HFFc6 (cell line): ENCODE results near the gene ADAMTSL2. TPM values are rescaled to one million over a fixed set of nuclear protein-coding genes. Genes with fewer than 3 reads are reported as not detected.

Experiments used
- DNase-seq: peaks from one replicate; pipeline ENCODE4 v3.0.0-alpha.2; 2018
- H3K27ac Mint-ChIP-seq: 2 replicates; pipeline ENCODE4 v1.8.0; 2020; ENCODE audit warnings: mild to moderate bottlenecking, mixed read lengths
- H3K27me3 Mint-ChIP-seq: 2 replicates; pipeline ENCODE4 v1.8.0; 2021; ENCODE audit warnings: mild to moderate bottlenecking, moderate library complexity, mixed read lengths; ENCODE audit not compliant: insufficient read depth
- H3K36me3 Mint-ChIP-seq: 2 replicates; pipeline ENCODE4 v1.8.0; 2021; ENCODE audit warnings: low read depth, mixed read lengths
- H3K4me1 Mint-ChIP-seq: 2 replicates; pipeline ENCODE4 v1.8.0; 2020; ENCODE audit warnings: low read depth, mixed read lengths
- H3K4me3 Mint-ChIP-seq: 2 replicates; pipeline ENCODE4 v1.8.0; 2020; ENCODE audit warnings: mild to moderate bottlenecking, moderate library complexity, mixed read lengths
- H3K9me3 Mint-ChIP-seq: 2 replicates; pipeline ENCODE4 v1.8.0; 2020; ENCODE audit warnings: mild to moderate bottlenecking, mixed read lengths
- total RNA-seq, 6 experiments: library from RNA; stranded (reverse); fragmentation: NEBNext Ultra II Directional; extraction: Animal tissue kit (Norgen Biotek cat#: 25700); gene quantifications; 2 replicates in 1 of 6; 3 replicates in 5 of 6; pipeline ENCODE4 v1.2.3, GENCODE V29; 2021
- TF ChIP-seq, protein P1 (sequence below): fragments of 200-600 bp; sonication (generic); IDR thresholded peaks from 2 replicates; pipeline ENCODE4 v1.5.0; 2021; ENCODE audit warnings: antibody characterized with exemption, mild to moderate bottlenecking

The ADAMTSL2 gene
- total RNA-seq, 6 experiments from 2014 or later: 0.05 to 0.07 (median 0.06) TPM; not detected in 3

DNA sequence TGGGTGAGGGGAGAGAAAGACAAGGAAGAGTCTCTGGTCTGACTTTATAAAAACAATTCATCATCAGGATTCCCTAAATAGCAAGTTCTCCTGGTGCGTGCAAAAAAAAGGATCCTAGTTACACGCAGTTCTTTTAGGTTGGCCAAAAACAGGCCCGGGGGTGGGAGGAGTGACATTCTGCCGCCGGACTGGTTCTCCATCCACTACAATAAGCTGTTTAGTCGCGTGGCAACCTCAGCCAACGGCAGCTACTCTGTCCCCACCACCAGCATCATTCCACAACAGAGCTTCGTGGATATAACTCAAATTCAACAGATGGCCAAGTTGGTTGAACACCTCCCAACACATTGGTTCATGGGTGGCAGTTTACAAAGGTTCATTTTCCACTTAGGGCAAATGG lies 77.5 kb downstream of the ADAMTSL2 start:
- H3K27me3 Mint-ChIP-seq: peaks cover 78% of the 10 kb centered on the region
- H3K27ac Mint-ChIP-seq: no peak overlapping the region
- TF ChIP-seq, protein P1, sequence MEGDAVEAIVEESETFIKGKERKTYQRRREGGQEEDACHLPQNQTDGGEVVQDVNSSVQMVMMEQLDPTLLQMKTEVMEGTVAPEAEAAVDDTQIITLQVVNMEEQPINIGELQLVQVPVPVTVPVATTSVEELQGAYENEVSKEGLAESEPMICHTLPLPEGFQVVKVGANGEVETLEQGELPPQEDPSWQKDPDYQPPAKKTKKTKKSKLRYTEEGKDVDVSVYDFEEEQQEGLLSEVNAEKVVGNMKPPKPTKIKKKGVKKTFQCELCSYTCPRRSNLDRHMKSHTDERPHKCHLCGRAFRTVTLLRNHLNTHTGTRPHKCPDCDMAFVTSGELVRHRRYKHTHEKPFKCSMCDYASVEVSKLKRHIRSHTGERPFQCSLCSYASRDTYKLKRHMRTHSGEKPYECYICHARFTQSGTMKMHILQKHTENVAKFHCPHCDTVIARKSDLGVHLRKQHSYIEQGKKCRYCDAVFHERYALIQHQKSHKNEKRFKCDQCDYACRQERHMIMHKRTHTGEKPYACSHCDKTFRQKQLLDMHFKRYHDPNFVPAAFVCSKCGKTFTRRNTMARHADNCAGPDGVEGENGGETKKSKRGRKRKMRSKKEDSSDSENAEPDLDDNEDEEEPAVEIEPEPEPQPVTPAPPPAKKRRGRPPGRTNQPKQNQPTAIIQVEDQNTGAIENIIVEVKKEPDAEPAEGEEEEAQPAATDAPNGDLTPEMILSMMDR: no peak
- H3K36me3 Mint-ChIP-seq: no peaks in the 10 kb centered on the region
- no peak for DNase-seq
- no peaks in the 10 kb centered on the region for H3K4me1 Mint-ChIP-seq
- H3K4me3 Mint-ChIP-seq: no peak overlapping the region
- H3K9me3 Mint-ChIP-seq: no peaks in the 10 kb centered on the region

GRCh38 chr9:133612816-133613215 lies 78.3 kb downstream of the ADAMTSL2 start:
- Mint-ChIP-seq H3K27me3 (peaks cover 70% of the 10 kb centered on the region), H3K36me3 (no peaks in the 10 kb centered on the region)
- TF ChIP-seq, protein P1: no peak

GRCh38 chr9:133613432-133613831 lies 78.9 kb downstream of the ADAMTSL2 start:
- Mint-ChIP-seq H3K4me3 (no peak overlapping the region), H3K4me1 (no peaks in the 10 kb centered on the region), H3K27me3 (peaks cover 68% of the 10 kb centered on the region), H3K36me3 (no peaks in the 10 kb centered on the region), H3K9me3 (no peaks in the 10 kb centered on the region), H3K27ac (no peak overlapping the region)
- DNase-seq: no peak
- TF ChIP-seq, protein P1: no peak

More at GRCh38 chr9:133612816-133613215, 78.3 kb downstream of the ADAMTSL2 start:
- no peak overlapping the region for H3K27ac Mint-ChIP-seq
- DNase-seq: no peak
- H3K4me3 Mint-ChIP-seq: no peak overlapping the region
- no peaks in the 10 kb centered on the region for H3K4me1 Mint-ChIP-seq
- H3K9me3 Mint-ChIP-seq: no peaks in the 10 kb centered on the region

DNA sequence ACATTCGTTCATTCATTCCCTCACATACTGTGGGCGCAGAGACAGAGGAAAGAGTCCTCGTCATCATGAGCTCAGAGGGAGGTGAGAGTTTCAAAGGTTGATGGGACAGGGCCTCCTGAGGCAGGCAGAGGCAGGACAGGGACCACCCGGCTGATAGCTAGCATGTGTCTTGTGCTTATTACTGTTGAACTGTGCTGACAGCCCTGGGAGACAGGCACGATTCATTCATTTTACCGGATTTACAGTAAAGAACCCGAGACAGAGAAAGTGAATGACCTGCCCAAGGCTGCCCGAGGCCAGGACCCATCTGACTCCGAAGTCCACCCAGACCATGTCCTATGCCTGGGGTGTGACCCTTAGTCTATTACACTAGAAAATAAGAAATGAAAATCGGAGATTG lies 79.6 kb downstream of the ADAMTSL2 start:
- Mint-ChIP-seq H3K4me1 (no peaks in the 10 kb centered on the region), H3K9me3 (no peaks in the 10 kb centered on the region), H3K27me3 (peaks cover 72% of the 10 kb centered on the region), H3K4me3 (no peak overlapping the region), H3K27ac (no peak overlapping the region), H3K36me3 (no peaks in the 10 kb centered on the region)
- no peak for DNase-seq
- TF ChIP-seq, protein P1: no peak

DNA sequence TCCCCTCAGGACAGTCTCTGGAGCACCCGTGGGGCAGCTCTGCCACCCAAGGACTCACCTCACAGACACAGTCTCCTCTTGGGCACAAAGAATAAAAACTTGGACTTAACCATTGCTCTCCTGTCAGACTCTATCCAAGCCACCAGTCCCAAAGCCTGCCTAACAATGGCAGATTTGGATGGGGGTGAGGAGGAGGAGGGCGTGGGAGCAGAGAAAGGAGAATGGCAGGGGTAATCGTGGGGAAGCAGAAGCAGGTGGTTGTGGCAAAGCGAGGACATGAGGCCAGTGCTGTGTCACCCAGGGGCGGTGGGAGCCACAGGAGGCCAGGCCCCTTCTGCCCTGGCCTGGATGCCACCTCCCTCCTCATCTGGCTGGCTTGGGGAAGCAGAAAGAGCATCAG lies 80.2 kb downstream of the ADAMTSL2 start:
- Mint-ChIP-seq H3K27me3 (peaks cover 70% of the 10 kb centered on the region), H3K4me1 (peaks cover 2% of the 10 kb centered on the region; the same call in 1 of the 2 replicates), H3K36me3 (no peaks in the 10 kb centered on the region), H3K9me3 (no peaks in the 10 kb centered on the region), H3K4me3 (no peak overlapping the region), H3K27ac (no peak overlapping the region)
- DNase-seq: no peak
- TF ChIP-seq, protein P1: no peak

GRCh38 chr9:133615186-133615585 lies 80.7 kb downstream of the ADAMTSL2 start:
- no peak overlapping the region for H3K4me3 Mint-ChIP-seq
- H3K4me1 Mint-ChIP-seq: peaks cover 6% of the 10 kb centered on the region; the same call in 1 of the 2 replicates
- H3K36me3 Mint-ChIP-seq: no peaks in the 10 kb centered on the region
- DNase-seq: no peak
- no peaks in the 10 kb centered on the region for H3K9me3 Mint-ChIP-seq
- peaks cover 69% of the 10 kb centered on the region for H3K27me3 Mint-ChIP-seq
- no peak overlapping the region for H3K27ac Mint-ChIP-seq
- TF ChIP-seq, protein P1: no peak
